ENCODE measurements around the gene JSRP1. TPM values are rescaled to one million over a fixed set of nuclear protein-coding genes. Genes with fewer than 3 reads are reported as not detected.

The JSRP1 gene
- polyA plus RNA-seq, 1 donor = 2.2 TPM

- peaks cover 79% of the 10 kb centered on the region for H3K36me3 ChIP-seq (ENCODE audit: control insufficient read depth, insufficient read depth, low read length)
- peaks cover 8% of the 10 kb centered on the region for H3K9me3 ChIP-seq (ENCODE audit: control insufficient read depth, low read depth, low read length)
- H3K4me3 ChIP-seq (ENCODE audit: low read length) = peak overlapping the region; percentile 17
- peak overlapping the region; percentile 83 for H3K27ac ChIP-seq (ENCODE audit: low read length)
- 100% methylated on average over 1 of the region's 26 CpGs for WGBS (ENCODE audit: insufficient coverage, low lambda C conversion rate)
- DNase-seq = peak in 1 of 2 donors; percentile 47
- H3K27me3 ChIP-seq (ENCODE audit: control insufficient read depth, insufficient read depth, low read length) = no peaks in the 10 kb centered on the region
- peaks cover 34% of the 10 kb centered on the region for H3K4me1 ChIP-seq (ENCODE audit: control insufficient read depth, insufficient read depth, low read length)
These were observed 42.4 kb downstream of the JSRP1 start for GRCh38 chr19:2213799-2214198.

- H3K4me1 ChIP-seq (ENCODE audit: control insufficient read depth, insufficient read depth, low read length) = peaks cover 39% of the 10 kb centered on the region
- no peaks in the 10 kb centered on the region for H3K27me3 ChIP-seq (ENCODE audit: control insufficient read depth, insufficient read depth, low read length)
- H3K27ac ChIP-seq (ENCODE audit: low read length) = peak overlapping the region; percentile 83
- DNase-seq = peak; percentile 84 to 92
- H3K4me3 ChIP-seq (ENCODE audit: low read length) = peak overlapping the region; percentile 17
- peaks cover 82% of the 10 kb centered on the region for H3K36me3 ChIP-seq (ENCODE audit: control insufficient read depth, insufficient read depth, low read length)
- H3K9me3 ChIP-seq (ENCODE audit: control insufficient read depth, low read depth, low read length) = peaks cover 8% of the 10 kb centered on the region
- no CpG with 5 or more reads among the region's 21 CpGs for WGBS (ENCODE audit: insufficient coverage, low lambda C conversion rate)
These were observed 43.1 kb downstream of the JSRP1 start for GRCh38 chr19:2212861-2213711.

GRCh38 chr19:2210987-2211740 is 45.1 kb downstream of the JSRP1 start:
- Histone ChIP-seq H3K36me3 (ENCODE audit: control insufficient read depth, insufficient read depth, low read length) (peaks cover 82% of the 10 kb centered on the region), H3K27me3 (ENCODE audit: control insufficient read depth, insufficient read depth, low read length) (no peaks in the 10 kb centered on the region), H3K9me3 (ENCODE audit: control insufficient read depth, low read depth, low read length) (peaks cover 8% of the 10 kb centered on the region), H3K4me3 (ENCODE audit: low read length) (no peak overlapping the region), H3K27ac (ENCODE audit: low read length) (peak overlapping the region; percentile 83), H3K4me1 (ENCODE audit: control insufficient read depth, insufficient read depth, low read length) (peaks cover 42% of the 10 kb centered on the region)
- no CpG with 5 or more reads among the region's 33 CpGs for whole genome bisulfite sequencing (ENCODE audit: insufficient coverage, low lambda C conversion rate)
- no peak for DNase-seq

GRCh38 chr19:2210206-2210605 is 46.0 kb downstream of the JSRP1 start:
- no CpG with 5 or more reads among the region's 21 CpGs for WGBS (ENCODE audit: insufficient coverage, low lambda C conversion rate)
- no peak for DNase-seq
- Histone ChIP-seq H3K36me3 (ENCODE audit: control insufficient read depth, insufficient read depth, low read length) (peaks cover 72% of the 10 kb centered on the region), H3K27me3 (ENCODE audit: control insufficient read depth, insufficient read depth, low read length) (no peaks in the 10 kb centered on the region), H3K4me1 (ENCODE audit: control insufficient read depth, insufficient read depth, low read length) (peaks cover 42% of the 10 kb centered on the region), H3K9me3 (ENCODE audit: control insufficient read depth, low read depth, low read length) (peaks cover 8% of the 10 kb centered on the region), H3K27ac (ENCODE audit: low read length) (no peak overlapping the region), H3K4me3 (ENCODE audit: low read length) (no peak overlapping the region)

GRCh38 chr19:2209408-2209807 is 46.8 kb downstream of the JSRP1 start:
- no peak for DNase-seq
- no peaks in the 10 kb centered on the region for H3K27me3 ChIP-seq (ENCODE audit: control insufficient read depth, insufficient read depth, low read length)
- H3K36me3 ChIP-seq (ENCODE audit: control insufficient read depth, insufficient read depth, low read length) = peaks cover 64% of the 10 kb centered on the region
- H3K4me1 ChIP-seq (ENCODE audit: control insufficient read depth, insufficient read depth, low read length) = peaks cover 42% of the 10 kb centered on the region
- H3K4me3 ChIP-seq (ENCODE audit: low read length) = no peak overlapping the region
- no CpG with 5 or more reads among the region's 17 CpGs for WGBS (ENCODE audit: insufficient coverage, low lambda C conversion rate)
- no peak overlapping the region for H3K27ac ChIP-seq (ENCODE audit: low read length)
- peaks cover 8% of the 10 kb centered on the region for H3K9me3 ChIP-seq (ENCODE audit: control insufficient read depth, low read depth, low read length)

- no peak overlapping the region for H3K27ac ChIP-seq (ENCODE audit: low read length)
- H3K27me3 ChIP-seq (ENCODE audit: control insufficient read depth, insufficient read depth, low read length) = no peaks in the 10 kb centered on the region
- H3K9me3 ChIP-seq (ENCODE audit: control insufficient read depth, low read depth, low read length) = peaks cover 6% of the 10 kb centered on the region
- peaks cover 60% of the 10 kb centered on the region for H3K36me3 ChIP-seq (ENCODE audit: control insufficient read depth, insufficient read depth, low read length)
- 67% methylated on average over 1 of the region's 10 CpGs for WGBS (ENCODE audit: insufficient coverage, low lambda C conversion rate)
- H3K4me1 ChIP-seq (ENCODE audit: control insufficient read depth, insufficient read depth, low read length) = peaks cover 42% of the 10 kb centered on the region
- no peak for DNase-seq
- H3K4me3 ChIP-seq (ENCODE audit: low read length) = no peak overlapping the region
These were observed 47.2 kb downstream of the JSRP1 start for GRCh38 chr19:2208975-2209374.

GRCh38 chr19:2207991-2208860 is 48.0 kb downstream of the JSRP1 start:
- Histone ChIP-seq H3K4me3 (ENCODE audit: low read length) (no peak overlapping the region), H3K36me3 (ENCODE audit: control insufficient read depth, insufficient read depth, low read length) (peaks cover 62% of the 10 kb centered on the region), H3K9me3 (ENCODE audit: control insufficient read depth, low read depth, low read length) (peaks cover 2% of the 10 kb centered on the region), H3K4me1 (ENCODE audit: control insufficient read depth, insufficient read depth, low read length) (peaks cover 38% of the 10 kb centered on the region), H3K27ac (ENCODE audit: low read length) (no peak overlapping the region), H3K27me3 (ENCODE audit: control insufficient read depth, insufficient read depth, low read length) (no peaks in the 10 kb centered on the region)
- DNase-seq = peak; percentile 68 to 74
- 94% methylated on average over 2 of the region's 36 CpGs for WGBS (ENCODE audit: insufficient coverage, low lambda C conversion rate)

GRCh38 chr19:2207008-2207407 is 49.2 kb downstream of the JSRP1 start:
- Histone ChIP-seq H3K4me3 (ENCODE audit: low read length) (no peak overlapping the region), H3K9me3 (ENCODE audit: control insufficient read depth, low read depth, low read length) (peaks cover 2% of the 10 kb centered on the region), H3K4me1 (ENCODE audit: control insufficient read depth, insufficient read depth, low read length) (peaks cover 26% of the 10 kb centered on the region), H3K27me3 (ENCODE audit: control insufficient read depth, insufficient read depth, low read length) (no peaks in the 10 kb centered on the region), H3K27ac (ENCODE audit: low read length) (no peak overlapping the region), H3K36me3 (ENCODE audit: control insufficient read depth, insufficient read depth, low read length) (peaks cover 64% of the 10 kb centered on the region)
- no CpG with 5 or more reads among the region's 15 CpGs for WGBS (ENCODE audit: insufficient coverage, low lambda C conversion rate)
- DNase-seq = no peak

GRCh38 chr19:2202366-2202765 is 53.9 kb downstream of the JSRP1 start:
- peaks cover 10% of the 10 kb centered on the region for H3K4me1 ChIP-seq (ENCODE audit: control insufficient read depth, insufficient read depth, low read length)
- no peaks in the 10 kb centered on the region for H3K9me3 ChIP-seq (ENCODE audit: control insufficient read depth, low read depth, low read length)
- WGBS (ENCODE audit: insufficient coverage, low lambda C conversion rate) = no CpG with 5 or more reads among the region's 15 CpGs
- DNase-seq = no peak
- H3K4me3 ChIP-seq (ENCODE audit: low read length) = no peak overlapping the region
- H3K36me3 ChIP-seq (ENCODE audit: control insufficient read depth, insufficient read depth, low read length) = peaks cover 47% of the 10 kb centered on the region
- H3K27me3 ChIP-seq (ENCODE audit: control insufficient read depth, insufficient read depth, low read length) = no peaks in the 10 kb centered on the region
- H3K27ac ChIP-seq (ENCODE audit: low read length) = no peak overlapping the region

Data from large intestine (tissue), 3 donors.